ENCODE measurements around the gene MN1. TPM values are rescaled to one million over a fixed set of nuclear protein-coding genes. Genes with fewer than 3 reads are reported as not detected.

Gene MN1
- polyA plus RNA-seq, 3 donors, result 8.0 to 9.6 (median 8.0) TPM

DNA sequence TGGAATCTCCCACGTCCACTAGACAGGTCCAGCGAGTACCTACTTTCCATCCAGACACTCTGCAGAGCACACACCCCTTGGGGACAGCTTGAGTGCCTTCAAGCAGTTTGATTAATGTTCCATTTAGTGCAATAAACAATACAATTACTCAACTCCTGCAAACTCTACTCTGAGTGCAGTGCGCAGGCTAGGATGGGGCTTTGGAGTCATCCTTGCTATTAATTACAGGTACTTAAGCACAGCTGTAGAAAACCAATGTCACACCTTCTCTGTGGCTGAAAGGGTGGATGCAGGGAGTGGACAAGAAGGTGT lies 82.6 kb downstream of the MN1 start:
- no peak for DNase-seq (ENCODE audit: low read depth in 3 of 3, low spot score in 2 of 3)

DNA sequence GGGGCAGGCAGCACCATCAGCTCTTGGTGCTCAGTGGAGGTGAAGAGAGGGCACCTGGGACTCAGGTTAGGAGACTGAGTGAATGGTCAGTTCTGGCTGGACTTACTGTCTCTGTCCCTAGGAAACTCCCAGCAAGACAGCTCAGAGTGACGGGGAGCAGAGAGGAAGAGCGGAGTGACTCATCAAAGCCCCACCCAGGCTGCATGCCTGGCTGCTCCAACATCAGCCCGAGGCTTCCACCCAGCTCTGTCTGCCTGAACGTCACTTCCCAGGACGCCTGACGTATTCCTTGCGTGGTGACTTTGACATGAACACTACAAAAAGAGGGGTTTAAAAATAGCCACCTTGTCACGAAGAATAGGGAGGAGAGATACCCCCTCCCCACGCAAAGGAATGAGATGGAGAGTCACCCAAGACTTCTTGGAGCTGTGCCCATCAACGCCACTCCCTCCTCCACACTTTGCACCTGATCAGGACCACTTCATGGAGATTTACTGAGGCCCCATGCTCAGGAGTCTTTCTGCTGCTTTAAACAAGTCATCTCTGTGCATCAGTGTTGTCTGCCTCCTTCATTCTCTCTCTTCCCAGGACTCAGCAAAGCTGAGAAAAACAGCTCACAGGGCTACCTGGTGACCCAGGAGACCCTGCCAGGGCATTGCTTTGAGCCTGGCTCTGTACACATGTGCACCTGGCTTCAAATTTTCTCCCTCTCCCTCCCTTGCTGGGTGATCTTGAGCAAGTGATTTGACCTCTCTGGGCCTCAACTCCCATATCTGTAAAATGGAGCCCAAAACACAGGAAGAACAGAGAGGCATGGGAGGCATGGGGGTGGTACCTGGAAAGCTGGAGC lies 83.1 kb downstream of the MN1 start:
- no peak for DNase-seq (ENCODE audit: low read depth in 3 of 3, low spot score in 2 of 3)

DNA sequence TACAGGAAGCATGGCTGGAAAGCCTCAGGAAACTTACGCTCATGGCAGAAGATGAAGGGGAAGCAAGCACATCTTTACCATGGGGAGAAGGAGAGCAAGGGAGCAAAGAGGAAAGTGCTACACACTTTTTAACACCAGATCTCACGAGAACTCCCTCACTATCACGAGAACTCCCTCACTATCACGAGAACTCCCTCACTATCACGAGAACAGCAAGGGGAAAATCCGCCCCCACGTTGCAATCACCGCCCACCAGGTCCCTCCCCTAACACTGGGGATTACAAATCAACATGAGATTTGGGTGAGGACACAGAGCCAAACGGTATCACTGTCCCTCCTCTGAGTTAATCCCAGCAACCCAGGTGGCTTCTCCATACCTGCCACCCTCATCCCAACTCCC lies 84.5 kb downstream of the MN1 start:
- DNase-seq (ENCODE audit: low read depth in 3 of 3, low spot score in 2 of 3), result no peak

- no peak for DNase-seq (ENCODE audit: low read depth in 3 of 3, low spot score in 2 of 3)
Measured at GRCh38 chr22:27716074-27716473, 85.5 kb downstream of the MN1 start.

DNA sequence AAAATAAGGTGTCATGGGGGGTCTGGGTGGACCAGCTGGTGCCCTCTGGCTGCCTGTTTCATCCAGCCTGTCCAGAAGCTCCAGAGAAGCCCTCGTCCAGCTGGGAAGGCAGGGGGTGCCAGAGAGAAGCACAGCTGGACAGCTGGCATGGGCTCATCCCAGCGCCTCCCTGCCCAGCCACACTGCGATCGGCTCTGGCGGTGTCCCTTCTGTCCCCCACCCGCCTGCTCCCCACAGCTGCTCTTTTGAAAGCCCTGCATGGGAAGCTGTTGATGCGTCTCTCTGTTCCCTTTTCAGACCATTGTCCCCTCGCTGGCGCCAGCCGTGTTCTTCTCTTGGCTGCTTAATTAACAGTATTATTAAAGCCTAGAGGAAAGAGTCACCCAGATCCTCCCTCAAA lies 86.5 kb downstream of the MN1 start:
- no peak for DNase-seq (ENCODE audit: low read depth in 3 of 3, low spot score in 2 of 3)

GRCh38 chr22:27714068-27714467 lies 87.5 kb downstream of the MN1 start:
- DNase-seq (ENCODE audit: low read depth in 3 of 3, low spot score in 2 of 3), result no peak

- DNase-seq (ENCODE audit: low read depth in 3 of 3, low spot score in 2 of 3), result no peak
Measured at GRCh38 chr22:27713461-27713860, 88.1 kb downstream of the MN1 start.

DNA sequence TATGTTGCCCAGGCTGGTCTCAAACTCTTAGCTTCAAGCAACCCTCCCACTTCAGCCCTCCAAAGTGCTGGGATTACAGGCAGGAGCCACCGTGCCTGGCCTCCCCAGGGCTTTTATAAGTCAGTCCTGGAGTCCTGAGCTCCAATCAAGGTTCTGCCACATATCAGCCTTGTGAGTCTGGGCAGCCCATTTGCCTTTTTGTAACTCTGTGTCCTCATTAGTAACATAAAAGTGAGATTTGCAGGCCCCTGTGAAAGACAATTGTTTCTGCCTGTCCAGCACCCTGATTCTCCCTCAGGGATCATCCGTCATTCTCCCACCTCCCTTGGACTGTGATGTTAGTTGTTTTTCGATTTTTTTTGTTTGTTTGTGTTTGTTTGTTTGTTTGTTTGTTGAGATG lies 89.8 kb downstream of the MN1 start:
- DNase-seq (ENCODE audit: low read depth in 3 of 3, low spot score in 2 of 3), result no peak

GRCh38 chr22:27711012-27711411 lies 90.5 kb downstream of the MN1 start:
- DNase-seq (ENCODE audit: low read depth in 3 of 3, low spot score in 2 of 3), result no peak

- DNase-seq (ENCODE audit: low read depth in 3 of 3, low spot score in 2 of 3), result no peak
Measured at GRCh38 chr22:27709919-27710675, 91.5 kb downstream of the MN1 start.

DNA sequence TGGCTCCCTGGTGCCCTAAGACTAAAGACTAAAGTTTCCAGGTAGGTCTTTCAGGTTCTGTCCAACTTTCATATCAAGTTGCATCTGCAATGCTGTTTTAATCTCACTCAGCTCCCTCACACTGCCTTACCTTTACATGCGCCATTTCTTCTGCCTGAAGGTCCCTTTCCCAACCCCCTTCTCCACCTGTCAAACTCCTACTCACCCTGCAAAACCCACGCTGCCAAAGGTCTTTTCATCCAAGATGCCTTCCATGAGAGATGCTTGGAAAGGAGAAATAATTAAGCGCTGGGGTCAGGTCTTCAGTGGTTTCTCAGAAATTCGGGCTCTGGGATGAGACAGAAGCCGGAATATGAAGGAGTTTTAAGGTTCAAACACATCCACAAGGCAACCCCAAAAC lies 95.1 kb downstream of the MN1 start:
- DNase-seq (ENCODE audit: low read depth in 3 of 3, low spot score in 2 of 3), result no peak

DNA sequence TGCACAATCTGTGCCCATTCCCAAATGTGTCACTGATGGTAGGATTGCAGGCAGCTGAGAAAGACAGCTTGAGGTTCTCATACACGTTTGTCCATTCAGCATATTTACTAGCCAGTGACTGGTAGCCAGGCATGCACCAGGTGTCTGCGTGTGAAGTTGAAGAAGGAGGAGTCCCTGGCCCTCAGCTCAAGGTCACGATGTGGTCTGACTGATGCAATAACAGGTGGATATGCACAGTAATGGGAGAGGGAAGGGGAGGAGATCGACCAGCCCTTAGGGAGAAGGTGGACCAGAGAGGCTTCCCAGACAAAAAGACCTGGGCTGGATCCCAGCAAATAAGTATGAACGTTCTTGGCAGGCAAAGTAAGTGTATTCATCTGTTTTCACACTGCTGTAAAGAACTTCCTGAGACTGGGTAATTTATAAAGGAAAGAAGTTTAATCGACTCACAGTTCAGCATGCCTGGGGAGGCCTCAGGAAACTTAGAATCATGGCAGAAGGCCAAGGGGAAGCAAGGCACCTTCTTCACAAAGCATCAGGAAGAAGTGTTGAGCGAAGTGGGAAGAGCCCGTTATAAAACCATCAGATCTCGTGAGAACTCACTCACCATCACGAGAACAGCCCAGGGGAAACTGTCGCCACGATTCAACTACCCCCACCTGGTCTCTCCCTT lies 96.0 kb downstream of the MN1 start:
- DNase-seq (ENCODE audit: low read depth in 3 of 3, low spot score in 2 of 3), result no peak

GRCh38 chr22:27704581-27704980 lies 97.0 kb downstream of the MN1 start:
- no peak for DNase-seq (ENCODE audit: low read depth in 3 of 3, low spot score in 2 of 3)

DNA sequence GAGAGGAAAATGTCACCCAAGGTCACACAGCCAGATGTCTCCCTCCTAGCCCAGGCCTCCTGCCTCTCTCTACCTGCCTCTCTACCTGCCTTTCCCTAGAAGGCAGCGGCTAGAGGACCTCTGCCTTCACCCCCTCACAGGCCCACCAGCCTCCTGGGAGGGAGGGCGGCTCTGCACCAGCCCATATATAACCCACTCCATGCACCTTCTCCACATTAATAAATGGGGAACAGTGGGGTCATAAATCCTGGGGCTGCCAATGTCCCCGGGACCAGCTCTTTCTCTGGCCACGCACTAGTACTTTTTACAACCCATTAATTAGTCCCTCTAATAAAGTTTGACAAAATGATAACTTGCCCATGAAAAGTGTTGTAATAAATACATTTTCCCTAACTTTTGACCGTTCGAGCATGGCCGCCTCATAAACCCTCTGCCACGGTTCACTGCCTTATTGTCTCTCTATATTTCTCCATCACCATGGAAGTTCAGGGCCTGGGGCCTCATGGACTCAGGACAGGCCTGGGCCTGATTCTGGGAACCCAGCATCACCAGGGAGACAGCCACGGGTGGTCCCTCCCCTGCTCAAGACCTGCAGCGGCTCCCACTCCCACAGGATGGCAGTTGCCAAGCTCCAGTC lies 102.1 kb downstream of the MN1 start:
- peak in 2 of 3 donors; percentile 47 to 74 for DNase-seq (ENCODE audit: low read depth in 3 of 3, low spot score in 2 of 3)

DNA sequence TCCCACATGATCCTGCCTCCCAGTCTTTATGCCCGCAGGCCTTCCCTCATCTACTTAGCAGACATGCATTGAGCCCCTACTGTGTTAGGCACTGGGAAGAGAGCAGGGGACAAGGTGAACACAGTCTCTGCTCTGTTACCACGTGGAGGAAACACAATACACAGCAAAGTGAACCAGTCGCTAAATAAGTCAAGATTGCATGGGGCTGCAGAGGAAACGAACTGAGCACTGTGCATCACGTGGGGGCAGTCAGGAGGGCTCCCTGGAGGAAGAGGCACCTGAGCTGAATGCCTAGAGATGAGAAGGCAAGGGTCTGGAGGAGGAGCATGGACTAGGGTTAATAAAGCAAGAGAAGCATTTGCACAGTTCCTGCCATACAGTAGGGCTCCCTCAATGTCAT lies 102.7 kb downstream of the MN1 start:
- no peak for DNase-seq (ENCODE audit: low read depth in 3 of 3, low spot score in 2 of 3)

Other genes with a start within 250 kb of the MN1 start
- 10 to 100 TPM; 62.7 to 64.6 (median 63.1) TPM for gene PITPNB, start 117.5 kb upstream of the MN1 start, polyA plus RNA-seq (ENCODE audit: insufficient read length in 3 of 3)

Measured in right renal cortex interstitium (tissue), 3 donors.